Parathyroid adenoma (tissue), 2 donors: ENCODE results near the gene NDUFV2.

Source experiments
- H2AFZ ChIP-seq: fragments of 300-600 bp; sonication (generic); one replicate; pipeline ENCODE4 v1.7.0; 2017; ENCODE audit warnings: antibody characterized with exemption, mild to moderate bottlenecking
- H3K27ac ChIP-seq: fragments of 300-600 bp; sonication (generic); one replicate; pipeline ENCODE4 v1.7.0; 2017
- H3K27me3 ChIP-seq: fragments of 300-600 bp; sonication (generic); one replicate; pipeline ENCODE4 v1.7.0; 2017; ENCODE audit warnings: low read length; ENCODE audit not compliant: control insufficient read depth, insufficient read depth
- H3K36me3 ChIP-seq: fragments of 300-600 bp; sonication (generic); one replicate; pipeline ENCODE4 v1.7.0; 2017; ENCODE audit warnings: low read length; ENCODE audit not compliant: control insufficient read depth, insufficient read depth
- H3K4me1 ChIP-seq: fragments of 300-600 bp; sonication (generic); one replicate; pipeline ENCODE4 v1.7.0; 2017; ENCODE audit warnings: control low read depth
- H3K4me2 ChIP-seq: fragments of 300-600 bp; sonication (generic); one replicate; pipeline ENCODE4 v1.7.0; 2017; ENCODE audit warnings: low read length
- H3K4me3 ChIP-seq: fragments of 300-600 bp; sonication (generic); one replicate; pipeline ENCODE4 v1.7.0; 2017; ENCODE audit warnings: low read depth, low read length
- H3K79me2 ChIP-seq: fragments of 300-600 bp; sonication (generic); one replicate; pipeline ENCODE4 v1.7.0; 2017; ENCODE audit warnings: control low read depth
- H3K9ac ChIP-seq: fragments of 300-600 bp; sonication (generic); one replicate; pipeline ENCODE4 v1.7.0; 2017; ENCODE audit warnings: mild to moderate bottlenecking
- H3K9me3 ChIP-seq: fragments of 300-600 bp; sonication (generic); one replicate; pipeline ENCODE4 v1.7.0; 2017; ENCODE audit warnings: low read length; ENCODE audit not compliant: control insufficient read depth
- TF ChIP-seq, protein P1 (sequence below): fragments of 300-600 bp; sonication (generic); IDR thresholded peaks from one replicate; pipeline ENCODE4 v1.7.0; 2017; ENCODE audit warnings: antibody characterized with exemption, mild to moderate bottlenecking
- donor health status: primary hyperparathyroidism.

The NDUFV2 gene

DNA sequence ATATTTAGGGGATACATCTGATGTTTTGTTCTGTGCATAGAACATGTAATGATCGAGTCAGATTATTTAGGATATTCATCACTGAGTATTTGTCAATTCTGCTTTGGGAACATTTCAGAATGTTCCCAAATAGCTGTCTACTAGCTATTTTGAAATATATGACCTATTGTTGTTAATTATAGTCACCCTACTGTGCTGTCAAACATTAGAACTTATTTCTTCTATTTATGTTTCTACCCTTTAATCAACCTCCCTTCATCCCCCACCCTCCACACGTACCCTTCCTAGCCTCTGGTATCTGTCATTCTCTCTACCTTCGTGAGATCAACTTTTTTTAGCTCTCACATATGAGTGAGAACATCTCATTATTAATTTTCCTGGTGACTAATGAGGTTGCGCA, 75.0 kb downstream of the NDUFV2 start:
- no peak overlapping the region for H3K27ac ChIP-seq
- H3K79me2 ChIP-seq: peaks cover 10% of the 10 kb centered on the region
- H3K9ac ChIP-seq: no peak overlapping the region
- no peak overlapping the region for H3K4me3 ChIP-seq
- no peak overlapping the region for H3K4me2 ChIP-seq
- H3K27me3 ChIP-seq: no peaks in the 10 kb centered on the region
- TF ChIP-seq, protein P1, sequence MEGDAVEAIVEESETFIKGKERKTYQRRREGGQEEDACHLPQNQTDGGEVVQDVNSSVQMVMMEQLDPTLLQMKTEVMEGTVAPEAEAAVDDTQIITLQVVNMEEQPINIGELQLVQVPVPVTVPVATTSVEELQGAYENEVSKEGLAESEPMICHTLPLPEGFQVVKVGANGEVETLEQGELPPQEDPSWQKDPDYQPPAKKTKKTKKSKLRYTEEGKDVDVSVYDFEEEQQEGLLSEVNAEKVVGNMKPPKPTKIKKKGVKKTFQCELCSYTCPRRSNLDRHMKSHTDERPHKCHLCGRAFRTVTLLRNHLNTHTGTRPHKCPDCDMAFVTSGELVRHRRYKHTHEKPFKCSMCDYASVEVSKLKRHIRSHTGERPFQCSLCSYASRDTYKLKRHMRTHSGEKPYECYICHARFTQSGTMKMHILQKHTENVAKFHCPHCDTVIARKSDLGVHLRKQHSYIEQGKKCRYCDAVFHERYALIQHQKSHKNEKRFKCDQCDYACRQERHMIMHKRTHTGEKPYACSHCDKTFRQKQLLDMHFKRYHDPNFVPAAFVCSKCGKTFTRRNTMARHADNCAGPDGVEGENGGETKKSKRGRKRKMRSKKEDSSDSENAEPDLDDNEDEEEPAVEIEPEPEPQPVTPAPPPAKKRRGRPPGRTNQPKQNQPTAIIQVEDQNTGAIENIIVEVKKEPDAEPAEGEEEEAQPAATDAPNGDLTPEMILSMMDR: no peak
- H2AFZ ChIP-seq: no peak overlapping the region
- no peaks in the 10 kb centered on the region for H3K36me3 ChIP-seq
- no peaks in the 10 kb centered on the region for H3K9me3 ChIP-seq
- peaks cover 1% of the 10 kb centered on the region for H3K4me1 ChIP-seq

DNA sequence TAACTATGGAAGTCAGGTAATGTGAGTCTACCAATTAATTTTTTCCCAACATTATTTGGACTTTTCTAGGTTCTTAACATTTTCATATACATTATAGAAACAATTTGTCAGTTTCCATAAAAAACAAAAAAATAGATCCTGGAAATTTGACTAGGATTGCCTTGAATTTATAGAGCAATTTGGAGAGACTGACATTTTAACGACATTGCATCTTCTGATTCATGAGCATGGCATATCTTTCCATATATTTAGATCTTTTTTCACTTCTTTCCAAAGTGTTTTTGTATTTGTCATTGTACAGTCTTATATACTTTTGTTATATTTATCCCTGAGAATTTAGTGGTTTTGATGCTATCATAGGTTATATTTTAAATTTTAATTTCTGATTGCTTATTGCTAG, 76.1 kb downstream of the NDUFV2 start:
- no peak overlapping the region for H3K9ac ChIP-seq
- H3K36me3 ChIP-seq: no peaks in the 10 kb centered on the region
- no peak overlapping the region for H2AFZ ChIP-seq
- H3K4me3 ChIP-seq: no peak overlapping the region
- H3K4me1 ChIP-seq: no peaks in the 10 kb centered on the region
- no peak overlapping the region for H3K27ac ChIP-seq
- TF ChIP-seq, protein P1: no peak
- no peaks in the 10 kb centered on the region for H3K9me3 ChIP-seq
- H3K79me2 ChIP-seq: peaks cover 7% of the 10 kb centered on the region
- H3K27me3 ChIP-seq: no peaks in the 10 kb centered on the region
- H3K4me2 ChIP-seq: no peak overlapping the region

DNA sequence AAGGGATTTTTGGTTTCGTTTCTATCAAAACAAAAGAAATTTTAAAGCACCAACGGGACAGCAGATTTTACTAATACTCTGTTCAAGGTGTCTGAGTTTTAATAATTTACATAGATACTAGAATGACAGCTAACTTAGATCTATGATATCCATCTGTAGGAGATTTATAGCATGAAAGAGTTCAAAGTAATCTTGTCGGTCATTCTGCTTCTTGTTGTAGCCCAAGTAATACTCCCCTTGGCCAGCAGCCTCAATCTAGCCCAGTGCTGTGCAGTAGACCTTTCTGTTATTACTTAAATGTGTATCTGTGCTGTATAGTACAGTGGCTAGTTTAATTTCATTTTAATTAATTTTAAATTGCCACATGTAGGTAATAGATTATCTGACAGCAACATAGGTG, 78.8 kb downstream of the NDUFV2 start:
- no peak overlapping the region for H3K4me3 ChIP-seq
- no peak overlapping the region for H2AFZ ChIP-seq
- no peak overlapping the region for H3K27ac ChIP-seq
- no peaks in the 10 kb centered on the region for H3K27me3 ChIP-seq
- TF ChIP-seq, protein P1: no peak
- no peaks in the 10 kb centered on the region for H3K36me3 ChIP-seq
- no peaks in the 10 kb centered on the region for H3K9me3 ChIP-seq
- no peak overlapping the region for H3K9ac ChIP-seq
- H3K4me2 ChIP-seq: no peak overlapping the region
- H3K79me2 ChIP-seq: no peaks in the 10 kb centered on the region
- peaks cover 5% of the 10 kb centered on the region for H3K4me1 ChIP-seq

DNA sequence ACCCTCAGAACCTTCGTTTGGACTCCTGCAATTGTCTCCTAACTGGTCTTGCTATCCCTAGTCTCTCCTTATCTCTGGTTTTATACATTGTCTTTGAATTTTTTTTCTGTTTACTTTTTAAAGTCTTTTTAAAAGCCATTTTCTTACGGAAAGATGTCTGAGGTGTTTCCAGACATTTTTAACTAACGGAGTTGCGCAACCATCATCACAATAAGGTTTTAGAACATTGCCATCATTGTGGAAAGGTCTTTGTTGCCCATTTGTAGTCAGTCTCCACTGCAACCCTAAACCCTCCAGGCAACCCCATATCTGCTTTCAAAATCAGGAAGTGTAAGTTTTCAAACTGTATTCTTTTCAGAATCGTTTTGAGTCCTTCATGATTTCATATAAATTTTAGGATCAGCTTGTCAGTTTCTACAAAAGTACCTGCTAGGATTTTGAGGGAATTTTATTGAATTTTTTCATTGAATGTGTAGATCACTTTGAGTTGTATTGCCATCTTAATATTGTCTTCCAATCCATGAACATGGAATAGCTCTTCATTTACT, 80.4 kb downstream of the NDUFV2 start:
- TF ChIP-seq, protein P1: no peak

More for the DNA sequence above, 80.4 kb downstream of the NDUFV2 start:
- Histone ChIP-seq H2AFZ (no peak overlapping the region), H3K27me3 (no peaks in the 10 kb centered on the region), H3K4me1 (peaks cover 5% of the 10 kb centered on the region), H3K4me2 (no peak overlapping the region), H3K27ac (no peak overlapping the region), H3K79me2 (no peaks in the 10 kb centered on the region), H3K36me3 (no peaks in the 10 kb centered on the region), H3K9me3 (no peaks in the 10 kb centered on the region), H3K4me3 (no peak overlapping the region), H3K9ac (no peak overlapping the region)
